A549 (cell line): Measurements from ENCODE around the gene ATP2C2. TPM values are rescaled to one million over a fixed set of nuclear protein-coding genes. Genes with fewer than 3 reads are reported as not detected.

ENCODE experiments used
- ATAC-seq, 2 experiments: fragments of 200-7000 bp in 1 of 2; fragments of >200 bp in 1 of 2; cut with Nextera tagmentation in 1 of 2; cut with Tn5 transposase in 1 of 2; 3 replicates each; pipeline versions ENCODE4 v1.8.0 to v1.9.1; 2018 to 2020; ENCODE audit warnings: mild to moderate bottlenecking in 1 of 2, moderate library complexity in 1 of 2
- CTCF ChIA-PET: fragments of 300-600 bp; sonication (Branson Sonifier 250); formaldehyde crosslinking; extraction: SDS; loops from one replicate; lab custom pipeline; 2021; ENCODE audit warnings: antibody characterized with exemption, inconsistent platforms; lab: Yijun Ruan, JAX
- POLR2A ChIA-PET: fragments of 350-600 bp; formaldehyde crosslinking; extraction: SDS; loops from one replicate; lab custom pipeline; 2021; ENCODE audit warnings: antibody characterized with exemption, inconsistent platforms; lab: Yijun Ruan, JAX
- DNase-seq, 2 experiments: peaks; one replicate each; pipeline versions ENCODE4 v3.0.0 to v3.0.0-alpha.2; 2011 to 2016; ENCODE audit warnings: low read depth in 1 of 2, low spot score in 1 of 2
- FAIRE-seq: peaks from 2 replicates; lab custom pipeline; 2011; peaks lifted over from hg19 to GRCh38; lab: Jason Lieb, UNC
- H3K27ac ChIP-seq, 2 experiments: fragments of >200 bp; sonication (Bioruptor Twin); formaldehyde crosslinking; 3 replicates each; pipeline ENCODE4 v1.5.1; 2016 to 2017
- H3K4me1 ChIP-seq: fragments of >200 bp; sonication (Bioruptor Twin); formaldehyde crosslinking; 3 replicates; pipeline ENCODE4 v1.6.1; 2016
- H3K4me2 ChIP-seq: fragments of >200 bp; sonication (Bioruptor Twin); formaldehyde crosslinking; 3 replicates; pipeline ENCODE4 v1.6.1; 2016
- H3K4me3 ChIP-seq: fragments of >200 bp; sonication (Bioruptor Twin); formaldehyde crosslinking; 3 replicates; pipeline ENCODE4 v1.5.1; 2016
- H3K9me3 ChIP-seq: fragments of >200 bp; sonication (Bioruptor Twin); formaldehyde crosslinking; 3 replicates; pipeline ENCODE4 v1.6.1; 2016
- ATOH8 ChIP-seq: fragments of 250-450 bp; sonication (Bioruptor Pico); IDR thresholded peaks from 2 replicates; pipeline ENCODE4 v1.5.0; 2020; ENCODE audit warnings: low read depth, mild to moderate bottlenecking, moderate library complexity
- BHLHE40 ChIP-seq: IDR thresholded peaks from 2 replicates; pipeline ENCODE4 v1.6.1; 2012; ENCODE audit warnings: low read depth, low read length, inconsistent platforms
- CBX8 ChIP-seq: fragments of 200-600 bp; sonication (generic); IDR thresholded peaks from 2 replicates; pipeline ENCODE4 v1.6.1; 2016
- CEBPB ChIP-seq, 2 experiments: fragments of >200 bp in 1 of 2; sonication (Bioruptor Twin) in 1 of 2; formaldehyde crosslinking in 1 of 2; IDR thresholded peaks; 2 replicates each; pipeline ENCODE4 v1.6.1; 2012 to 2016
- CHD4 ChIP-seq: fragments of 200-600 bp; sonication (generic); IDR thresholded peaks from 2 replicates; pipeline ENCODE4 v1.6.1; 2016; ENCODE audit warnings: antibody characterized with exemption, mild to moderate bottlenecking, borderline replicate concordance
- EHF ChIP-seq: fragments of 250-450 bp; sonication (Bioruptor Pico); IDR thresholded peaks from 2 replicates; pipeline ENCODE4 v1.5.0; 2020; ENCODE audit warnings: mild to moderate bottlenecking
- ESRRA ChIP-seq: fragments of 150-350 bp; IDR thresholded peaks from 2 replicates; pipeline ENCODE4 v1.6.1; 2014; ENCODE audit warnings: mild to moderate bottlenecking, low read length, borderline replicate concordance
- FOSL2 ChIP-seq, 2 experiments: fragments of 450-650 bp in 1 of 2; fragments of >200 bp in 1 of 2; sonication (Bioruptor Twin) in 1 of 2; formaldehyde crosslinking; IDR thresholded peaks; 2 replicates each; pipeline versions ENCODE4 v1.5.0 to v1.6.1; 2016 to 2020; ENCODE audit warnings: mild to moderate bottlenecking in 1 of 2, moderate library complexity in 1 of 2
- FOXS1 ChIP-seq: fragments of 250-450 bp; sonication (Bioruptor Pico); IDR thresholded peaks from 2 replicates; pipeline ENCODE4 v1.5.0; 2020; ENCODE audit warnings: mild to moderate bottlenecking, moderate library complexity
- HMGXB4 ChIP-seq: fragments of 250-450 bp; sonication (Bioruptor Pico); IDR thresholded peaks from 2 replicates; pipeline ENCODE4 v1.5.0; 2021; ENCODE audit warnings: mild to moderate bottlenecking, moderate library complexity, borderline replicate concordance
- HOXB13 ChIP-seq: fragments of 250-450 bp; sonication (Bioruptor Pico); IDR thresholded peaks from 2 replicates; pipeline ENCODE4 v1.5.0; 2020; ENCODE audit warnings: low read depth, mild to moderate bottlenecking, moderate library complexity
- HOXB5 ChIP-seq: fragments of 250-450 bp; sonication (Bioruptor Pico); IDR thresholded peaks from 2 replicates; pipeline ENCODE4 v1.5.0; 2020; ENCODE audit warnings: mild to moderate bottlenecking, moderate library complexity
- JUN ChIP-seq, 2 experiments: fragments of >200 bp; sonication (Bioruptor Twin); formaldehyde crosslinking; IDR thresholded peaks; 2 replicates in 1 of 2; 3 replicates in 1 of 2; pipeline ENCODE4 v1.6.1; 2016 to 2017
- KDM5A ChIP-seq: fragments of 200-600 bp; sonication (generic); IDR thresholded peaks from 2 replicates; pipeline ENCODE4 v1.6.1; 2016; ENCODE audit warnings: antibody characterized with exemption, mild to moderate bottlenecking
- MAZ ChIP-seq: fragments of 150-350 bp; IDR thresholded peaks from 2 replicates; pipeline ENCODE4 v1.6.1; 2014; ENCODE audit warnings: antibody characterized with exemption, low read depth, low read length, borderline replicate concordance
- MYC ChIP-seq: IDR thresholded peaks from 2 replicates; pipeline ENCODE4 v1.6.1; 2012; ENCODE audit warnings: mild to moderate bottlenecking, inconsistent platforms, low read length, improper control_type of control experiment, borderline replicate concordance
- NPAS2 ChIP-seq: fragments of 250-450 bp; sonication (Bioruptor Pico); IDR thresholded peaks from 2 replicates; pipeline ENCODE4 v1.8.0; 2022; ENCODE audit warnings: mild to moderate bottlenecking, moderate library complexity, borderline replicate concordance
- NR3C1 ChIP-seq: fragments of >200 bp; sonication (Bioruptor Twin); formaldehyde crosslinking; IDR thresholded peaks from 3 replicates; pipeline ENCODE4 v1.6.1; 2017
- PHF8 ChIP-seq: fragments of 200-600 bp; sonication (generic); IDR thresholded peaks from 2 replicates; pipeline ENCODE4 v1.6.1; 2016; ENCODE audit warnings: low read depth, mild to moderate bottlenecking, antibody characterized with exemption, moderate library complexity, borderline replicate concordance
- SREBF2 ChIP-seq: fragments of 450-650 bp; IDR thresholded peaks from 2 replicates; pipeline ENCODE4 v1.6.1; 2014; ENCODE audit warnings: mild to moderate bottlenecking, moderate library complexity
- ZFP36 ChIP-seq: fragments of 450-650 bp; IDR thresholded peaks from 2 replicates; pipeline ENCODE4 v1.6.1; 2014; ENCODE audit warnings: borderline replicate concordance; ENCODE audit not compliant: partially characterized antibody
- ZNF302 ChIP-seq: fragments of 250-450 bp; sonication (Bioruptor Pico); IDR thresholded peaks from 2 replicates; pipeline ENCODE4 v1.9.0; 2021; ENCODE audit warnings: inconsistent platforms, mild to moderate bottlenecking, moderate library complexity
- WGBS: methylation state at CpG from one replicate; pipeline ENCODE4 v1.1.6; 2017; ENCODE audit errors: missing lambda C conversion rate; 5-methylcytosine and 5-hydroxymethylcytosine counted together
- polyA plus RNA-seq, 4 experiments: library from polyadenylated mRNA; depleted of rRNA in 3 of 4; stranded (reverse); fragments of >200 nt; fragmentation: RNase III in 1 of 4; extraction: RNeasy Plus Mini Kit Qiagen cat#74134 plus additional on column Dnase treatment in 1 of 4; gene quantifications; 2 replicates in 3 of 4; 3 replicates in 1 of 4; pipeline ENCODE4 v1.2.3, GENCODE V29; 2011 to 2017
- TF ChIP-seq, protein P1 (sequence below): IDR thresholded peaks from 2 replicates; pipeline ENCODE4 v1.6.1; 2012; ENCODE audit warnings: low read depth, borderline replicate concordance

ATP2C2 gene
- polyA plus RNA-seq, 2 of the 4 experiments (the other 2 are of a cell fraction), result 0.14 to 0.17 TPM

GRCh38 chr16:84357191-84357651 lies 11.1 kb upstream of the ATP2C2 start (continued):
- no peak for TF ChIP-seq MYC

DNA sequence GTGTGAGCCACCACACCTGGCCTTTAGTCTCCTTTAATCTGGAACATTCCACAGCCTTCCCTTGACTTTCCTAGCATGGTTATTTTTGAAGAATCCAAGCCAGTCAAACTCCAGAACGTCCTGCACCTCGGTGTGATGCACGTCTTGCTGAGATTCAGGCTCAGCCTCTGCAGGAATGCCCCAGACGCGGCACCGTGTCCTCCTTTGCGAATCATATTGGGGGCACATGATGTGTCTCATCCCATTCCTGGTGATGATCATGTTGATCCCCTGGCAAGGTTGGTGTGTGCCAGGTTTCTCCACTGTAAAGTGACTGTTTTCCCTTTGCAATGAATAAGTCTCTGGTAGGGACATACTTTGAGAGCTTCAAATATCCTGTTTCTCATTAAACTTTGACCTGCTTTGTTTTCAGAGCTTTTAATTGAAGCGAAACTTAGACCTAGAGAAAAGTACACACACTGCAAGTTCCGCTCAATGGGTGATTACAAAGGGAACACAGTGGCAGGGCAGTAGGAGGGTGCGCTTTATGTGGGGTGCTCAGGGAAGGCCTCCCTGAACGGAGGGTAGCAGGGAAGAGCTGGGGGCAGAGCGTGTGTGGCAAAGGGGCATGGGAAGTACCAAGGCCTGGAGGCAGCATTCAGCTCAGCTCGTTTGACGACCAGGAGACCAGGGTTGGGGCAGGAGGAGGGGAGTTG lies 9.6 kb upstream of the ATP2C2 start:
- FAIRE-seq, result no peak
- 78% methylated on average over 14 of the region's 14 CpGs for WGBS
- Histone ChIP-seq H3K27ac (no peak overlapping the region), H3K4me3 (no peak overlapping the region)
- CTCF ChIA-PET, result interaction anchor here (1.0 to 2.2 kb wide), 4 partner anchors 8 to 175 kb away, joined by 3 to 9 read pairs (median 3); no protein-coding TSS in a partner anchor
- TF ChIP-seq ZNF302 (CRISPR knock-in tag) (no peak), HOXB5 (CRISPR knock-in tag) (no peak), FOSL2 (IDR thresholded peaks at IDR 0.05) (no peak), FOSL2 (CRISPR knock-in tag; IDR thresholded peaks at IDR 0.05) (no peak), HOXB13 (CRISPR knock-in tag) (no peak), PHF8 (no peak), ATOH8 (no peak), SREBF2 (no peak), NR3C1 (no peak), FOXS1 (no peak), ZFP36 (no peak)
- TF ChIP-seq, protein P1, sequence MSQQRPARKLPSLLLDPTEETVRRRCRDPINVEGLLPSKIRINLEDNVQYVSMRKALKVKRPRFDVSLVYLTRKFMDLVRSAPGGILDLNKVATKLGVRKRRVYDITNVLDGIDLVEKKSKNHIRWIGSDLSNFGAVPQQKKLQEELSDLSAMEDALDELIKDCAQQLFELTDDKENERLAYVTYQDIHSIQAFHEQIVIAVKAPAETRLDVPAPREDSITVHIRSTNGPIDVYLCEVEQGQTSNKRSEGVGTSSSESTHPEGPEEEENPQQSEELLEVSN, result no peak
- TF ChIP-seq, all 56 proteins: peak for 0
- no peaks in the 10 kb centered on the region for H3K9me3 ChIP-seq
- H3K4me2 ChIP-seq, result no peak overlapping the region
- POLR2A ChIA-PET, result no interaction called here
- ATAC-seq (no peak), DNase-seq (no peak)
- H3K4me1 ChIP-seq, result peaks cover 15% of the 10 kb centered on the region; the same call in 2 of the 3 replicates

DNA sequence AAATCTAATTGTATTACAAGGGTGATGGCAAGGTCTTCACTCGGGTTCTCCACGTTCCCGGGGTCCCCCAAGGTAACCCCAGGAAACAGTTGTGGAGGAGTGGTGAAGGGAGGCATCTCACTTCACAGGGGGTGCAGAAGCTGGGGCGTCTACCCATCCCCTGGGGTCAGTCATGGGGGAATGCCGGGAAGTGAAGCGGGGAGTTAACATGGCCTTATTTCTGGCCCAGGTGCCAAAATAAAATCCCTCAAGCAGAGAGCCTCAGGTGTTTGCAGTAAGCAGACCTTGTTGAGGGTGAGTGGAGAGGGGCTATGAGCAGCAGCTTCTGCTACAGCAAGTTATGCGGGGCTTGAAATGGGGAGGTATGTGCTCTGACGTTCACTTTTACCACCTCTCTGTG lies 9.0 kb upstream of the ATP2C2 start:
- FAIRE-seq (no peak), ATAC-seq (no peak), DNase-seq (no peak)
- CTCF ChIA-PET, result interaction anchor here (1.0 to 2.2 kb wide), 5 partner anchors 9 to 175 kb away, joined by 3 to 9 read pairs (median 3); no protein-coding TSS in a partner anchor
- POLR2A ChIA-PET, result no interaction called here
- H3K4me3 ChIP-seq, result no peak overlapping the region
- no peak overlapping the region for H3K4me2 ChIP-seq
- no peaks in the 10 kb centered on the region for H3K9me3 ChIP-seq
- WGBS, result 53% methylated on average over 8 of the region's 8 CpGs
- H3K4me1 ChIP-seq, result peaks cover 15% of the 10 kb centered on the region; the same call in 2 of the 3 replicates
- no peak for TF ChIP-seq HMGXB4 (CRISPR knock-in tag)
- no peak for TF ChIP-seq ESRRA
- no peak for TF ChIP-seq CEBPB (IDR thresholded peaks at IDR 0.05)
- TF ChIP-seq KDM5A, result no peak
- TF ChIP-seq ZFP36, result no peak
- TF ChIP-seq FOSL2 (IDR thresholded peaks at IDR 0.05), result no peak
- TF ChIP-seq FOSL2 (CRISPR knock-in tag; IDR thresholded peaks at IDR 0.05), result no peak
- TF ChIP-seq CBX8, result no peak
- no peak for TF ChIP-seq HOXB13 (CRISPR knock-in tag)
- TF ChIP-seq EHF (CRISPR knock-in tag), result no peak
- TF ChIP-seq NPAS2 (CRISPR knock-in tag), result no peak
- no peak for TF ChIP-seq JUN (IDR thresholded peaks at IDR 0.05)
- no peak for TF ChIP-seq SREBF2
- no peak for TF ChIP-seq CHD4
- no peak for TF ChIP-seq BHLHE40
- TF ChIP-seq MAZ, result no peak
- no peak for TF ChIP-seq ZNF302 (CRISPR knock-in tag)
- TF ChIP-seq, all 56 proteins: peak for 0
- no peak overlapping the region for H3K27ac ChIP-seq
